ENCODE measurements around the gene C2CD4A. TPM values are rescaled to one million over a fixed set of nuclear protein-coding genes. Genes with fewer than 3 reads are reported as not detected.

C2CD4A gene
- total and polyA plus RNA-seq, 2 donors (not counting 3 experiments of a cell fraction or from before 2014, with no cell fraction given): 0.33 to 0.46 TPM

GRCh38 chr15:62104401-62104800 lies 37.6 kb downstream of the C2CD4A start:
- dilution Hi-C loops (cut with MboI; ENCODE audit: extremely low pct_ligation_motif_present, low sequenced_read_pairs) (no loop called here), intact Hi-C loops (cut with micrococcal nuclease) (no loop called here)
- Histone ChIP-seq H3K79me2 (ENCODE audit: control insufficient read depth, insufficient read depth, low read length) (no peaks in the 10 kb centered on the region), H2AFZ (ENCODE audit: low read depth, low read length) (no peak overlapping the region), H3K4me3 (replicated peaks in 1 of 3; ENCODE audit: insufficient read depth in 1 of 3, low read depth in 1 of 3, low read length in 3 of 3) (no peak overlapping the region), H3K27ac (ENCODE audit: insufficient read depth, low read depth, low read length) (no peak overlapping the region), H3K36me3 (ENCODE audit: control insufficient read depth in 2 of 2, extremely low read depth in 1 of 2, insufficient read depth in 2 of 2, low read length in 2 of 2) (no peaks in the 10 kb centered on the region), H3K9ac (replicated peaks; ENCODE audit: extremely low read depth, insufficient read depth, low read length) (no peak overlapping the region), H3K4me1 (ENCODE audit: control insufficient read depth, extremely low read depth, insufficient read depth, low read length) (peaks cover 14% of the 10 kb centered on the region), H3K9me3 (replicated peaks; ENCODE audit: control insufficient read depth, insufficient read depth, low read length) (no peaks in the 10 kb centered on the region), H4K20me1 (replicated peaks; ENCODE audit: control insufficient read depth, extremely low read depth, insufficient read depth, low read length) (no peaks in the 10 kb centered on the region), H3K9me1 (replicated peaks; ENCODE audit: control insufficient read depth, extremely low read depth, insufficient read depth, low read length) (no peaks in the 10 kb centered on the region), H3K27me3 (ENCODE audit: control insufficient read depth in 2 of 2, insufficient read depth in 2 of 2, low read length in 2 of 2) (no peaks in the 10 kb centered on the region), H3K4me2 (ENCODE audit: insufficient read depth, low read length) (no peak overlapping the region)
- no TSS peak for BruUV-seq (replicated peaks)
- FAIRE-seq (no peak), DNase-seq (ENCODE audit: low read depth, low spot score) (no peak)
- CTCF ChIA-PET: interaction anchor here (1.2 to 1.4 kb wide), 4 partner anchors 14 to 203 kb away, joined by 4 to 8 read pairs (median 4); no protein-coding TSS in a partner anchor
- TF ChIP-seq GATA2 (IDR thresholded peaks at IDR 0.05; ENCODE audit: insufficient read depth, insufficient read length, low read depth, low read length) (no peak), EZH2 (IDR thresholded peaks at IDR 0.05; ENCODE audit: borderline replicate concordance, low read depth, low read length, severe bottlenecking) (no peak), POLR2A (IDR thresholded peaks at IDR 0.05; ENCODE audit: low read depth, low read length) (no peak), FOS (IDR thresholded peaks at IDR 0.05; ENCODE audit: borderline replicate concordance, insufficient read depth, low read length) (no peak)
- POLR2A ChIA-PET: no interaction called here

GRCh38 chr15:62104846-62105245 lies 38.1 kb downstream of the C2CD4A start:
- no TSS peak for BruUV-seq (replicated peaks)
- Histone ChIP-seq H3K4me1 (ENCODE audit: control insufficient read depth, extremely low read depth, insufficient read depth, low read length) (peaks cover 16% of the 10 kb centered on the region), H2AFZ (ENCODE audit: low read depth, low read length) (no peak overlapping the region), H3K9ac (replicated peaks; ENCODE audit: extremely low read depth, insufficient read depth, low read length) (no peak overlapping the region), H3K27ac (ENCODE audit: insufficient read depth, low read depth, low read length) (no peak overlapping the region), H3K27me3 (ENCODE audit: control insufficient read depth in 2 of 2, insufficient read depth in 2 of 2, low read length in 2 of 2) (no peaks in the 10 kb centered on the region), H4K20me1 (replicated peaks; ENCODE audit: control insufficient read depth, extremely low read depth, insufficient read depth, low read length) (no peaks in the 10 kb centered on the region), H3K36me3 (ENCODE audit: control insufficient read depth in 2 of 2, extremely low read depth in 1 of 2, insufficient read depth in 2 of 2, low read length in 2 of 2) (no peaks in the 10 kb centered on the region), H3K79me2 (ENCODE audit: control insufficient read depth, insufficient read depth, low read length) (no peaks in the 10 kb centered on the region), H3K4me2 (ENCODE audit: insufficient read depth, low read length) (no peak overlapping the region), H3K4me3 (replicated peaks in 1 of 3; ENCODE audit: insufficient read depth in 1 of 3, low read depth in 1 of 3, low read length in 3 of 3) (no peak overlapping the region), H3K9me3 (replicated peaks; ENCODE audit: control insufficient read depth, insufficient read depth, low read length) (no peaks in the 10 kb centered on the region), H3K9me1 (replicated peaks; ENCODE audit: control insufficient read depth, extremely low read depth, insufficient read depth, low read length) (no peaks in the 10 kb centered on the region)
- POLR2A ChIA-PET: no interaction called here
- CTCF ChIA-PET: no interaction called here
- FAIRE-seq: no peak
- intact Hi-C loops (cut with micrococcal nuclease) (no loop called here), dilution Hi-C loops (cut with MboI; ENCODE audit: extremely low pct_ligation_motif_present, low sequenced_read_pairs) (no loop called here)
- no peak for DNase-seq (ENCODE audit: low read depth, low spot score)
- no peak for TF ChIP-seq EZH2 (IDR thresholded peaks at IDR 0.05; ENCODE audit: borderline replicate concordance, low read depth, low read length, severe bottlenecking)
- TF ChIP-seq POLR2AphosphoS5 (IDR thresholded peaks at IDR 0.05; ENCODE audit: insufficient read depth, low read depth, low read length): no peak
- no peak for TF ChIP-seq MYC (IDR thresholded peaks at IDR 0.05; ENCODE audit: low read depth, low read length)
- no peak for TF ChIP-seq JUN (IDR thresholded peaks at IDR 0.05; ENCODE audit: borderline replicate concordance, insufficient read depth, insufficient read length, low read depth)
- no peak for TF ChIP-seq GATA2 (IDR thresholded peaks at IDR 0.05; ENCODE audit: insufficient read depth, insufficient read length, low read depth, low read length)
- TF ChIP-seq MAX (IDR thresholded peaks at IDR 0.05; ENCODE audit: insufficient read depth, insufficient read length): no peak
- TF ChIP-seq FOS (IDR thresholded peaks at IDR 0.05; ENCODE audit: borderline replicate concordance, insufficient read depth, low read length): no peak
- no peak for TF ChIP-seq CTCF (IDR thresholded peaks at IDR 0.05; ENCODE audit: extremely low read depth in 1 of 2, insufficient read depth in 1 of 2, low read depth in 1 of 2, low read length in 2 of 2)
